Measurements from ENCODE around the gene RABGAP1L.
"Not testable (repeated sequence)": the region's sequence is repeated elsewhere in the genome, so short reads cannot be mapped to it uniquely, and the experiment has no call there.

The RABGAP1L gene

DNA sequence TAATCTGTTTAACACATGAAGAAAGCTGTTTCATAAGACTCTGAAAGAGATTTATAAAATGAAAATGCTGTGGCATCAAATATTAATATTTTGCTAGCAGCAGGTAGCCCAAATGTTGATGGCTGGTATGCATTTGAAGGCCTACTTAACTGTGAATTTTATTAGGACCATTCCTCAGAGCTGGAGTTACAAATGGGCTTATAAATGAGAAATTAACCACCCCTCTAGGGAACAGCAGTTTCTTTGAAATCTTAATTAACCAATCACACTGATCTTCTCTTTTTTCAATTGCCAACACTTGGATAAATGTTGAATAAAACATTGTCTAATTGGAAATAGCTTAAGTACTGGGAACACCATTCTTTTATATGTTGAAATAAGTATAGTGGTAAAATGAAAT lies 418.4 kb downstream of the RABGAP1L start:
- DNase-seq (ENCODE audit: low read depth in 2 of 2) = no peak

GRCh38 chr1:174580801-174581200 lies 421.5 kb downstream of the RABGAP1L start:
- DNase-seq (ENCODE audit: low read depth in 2 of 2) = no peak

DNA sequence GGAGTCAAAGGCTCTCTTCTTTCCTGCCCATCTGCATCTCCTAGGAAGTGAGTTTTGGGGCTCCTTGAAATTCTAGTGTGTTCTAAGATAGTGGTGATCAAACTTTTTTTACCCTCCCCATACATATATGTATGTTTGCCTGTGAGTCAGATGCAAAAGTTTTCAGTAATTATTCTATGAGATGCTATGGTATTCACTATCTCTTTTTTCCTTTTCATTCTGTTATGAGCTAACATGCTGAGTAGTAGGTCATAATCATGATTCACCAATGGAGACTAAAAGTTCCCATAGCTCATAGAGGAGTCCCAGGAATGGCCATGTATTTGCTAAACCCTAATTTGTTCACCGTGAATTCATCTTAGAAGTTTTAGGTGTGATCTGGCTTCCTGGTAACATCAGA lies 424.0 kb downstream of the RABGAP1L start:
- no peak for DNase-seq (ENCODE audit: low read depth in 2 of 2)

DNA sequence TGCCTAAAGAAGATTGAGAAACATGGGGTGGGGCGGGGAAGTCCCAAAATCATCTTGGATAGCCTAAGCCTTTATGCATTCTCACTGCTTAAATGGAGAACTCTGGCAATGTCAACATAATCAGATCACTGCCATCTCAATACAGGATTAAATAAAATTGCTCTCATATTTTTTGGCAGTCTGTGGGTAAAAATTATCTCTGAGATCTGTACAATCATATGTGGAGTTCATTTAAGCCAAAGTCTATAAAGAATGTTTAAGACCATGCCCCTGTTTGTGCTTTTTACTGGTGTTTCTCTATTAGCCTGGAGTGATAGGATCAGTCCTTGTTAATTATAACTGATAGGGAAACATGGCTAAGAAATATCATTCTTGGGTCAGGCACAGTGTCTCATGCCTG lies 424.8 kb downstream of the RABGAP1L start:
- no peak for DNase-seq (ENCODE audit: low read depth in 2 of 2)

GRCh38 chr1:174588618-174589017 lies 429.3 kb downstream of the RABGAP1L start:
- DNase-seq (ENCODE audit: low read depth in 2 of 2) = not testable (repeated sequence)

DNA sequence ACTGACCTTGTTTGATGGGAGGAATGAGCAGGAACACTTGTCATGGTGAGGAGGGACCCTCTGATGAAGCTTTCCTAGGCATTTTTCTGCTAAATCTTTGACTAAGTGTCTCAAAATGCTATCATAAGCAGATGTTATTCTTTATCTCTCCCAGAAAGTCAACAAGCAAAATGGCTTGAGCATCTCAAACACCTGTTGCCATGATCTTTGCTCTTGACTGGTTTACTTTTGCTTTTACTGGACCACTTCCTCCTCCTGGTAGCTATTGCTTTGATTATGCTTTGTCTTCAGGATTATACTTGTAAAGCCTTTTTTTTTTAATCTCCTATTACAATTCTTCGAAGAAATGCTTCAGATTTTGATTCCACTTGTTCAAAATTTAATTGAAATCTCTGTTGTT lies 445.9 kb downstream of the RABGAP1L start:
- no peak for DNase-seq (ENCODE audit: low read depth in 2 of 2)

DNA sequence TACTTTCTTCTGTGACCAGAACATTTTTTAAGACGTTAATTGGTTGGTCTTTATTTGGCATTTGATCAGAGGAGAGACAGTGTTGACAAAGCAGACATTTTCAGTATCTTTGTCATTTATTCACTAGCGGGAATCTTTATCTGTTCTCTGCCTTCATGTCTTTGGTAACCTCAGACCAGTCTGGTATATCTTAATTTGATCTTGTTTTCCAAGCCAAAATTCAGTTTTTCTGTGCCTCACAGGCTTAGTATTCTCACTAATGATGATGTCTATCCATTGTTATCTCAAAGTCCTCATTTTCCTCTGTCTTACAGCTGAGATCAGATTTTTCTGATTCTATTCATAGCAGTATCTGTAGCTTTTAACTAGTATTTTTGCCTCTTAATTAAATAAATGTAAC lies 447.2 kb downstream of the RABGAP1L start:
- no peak for DNase-seq (ENCODE audit: low read depth in 2 of 2)

- not testable (repeated sequence) for DNase-seq (ENCODE audit: low read depth in 2 of 2)
Observed at GRCh38 chr1:174617905-174618304, 458.6 kb downstream of the RABGAP1L start.

DNA sequence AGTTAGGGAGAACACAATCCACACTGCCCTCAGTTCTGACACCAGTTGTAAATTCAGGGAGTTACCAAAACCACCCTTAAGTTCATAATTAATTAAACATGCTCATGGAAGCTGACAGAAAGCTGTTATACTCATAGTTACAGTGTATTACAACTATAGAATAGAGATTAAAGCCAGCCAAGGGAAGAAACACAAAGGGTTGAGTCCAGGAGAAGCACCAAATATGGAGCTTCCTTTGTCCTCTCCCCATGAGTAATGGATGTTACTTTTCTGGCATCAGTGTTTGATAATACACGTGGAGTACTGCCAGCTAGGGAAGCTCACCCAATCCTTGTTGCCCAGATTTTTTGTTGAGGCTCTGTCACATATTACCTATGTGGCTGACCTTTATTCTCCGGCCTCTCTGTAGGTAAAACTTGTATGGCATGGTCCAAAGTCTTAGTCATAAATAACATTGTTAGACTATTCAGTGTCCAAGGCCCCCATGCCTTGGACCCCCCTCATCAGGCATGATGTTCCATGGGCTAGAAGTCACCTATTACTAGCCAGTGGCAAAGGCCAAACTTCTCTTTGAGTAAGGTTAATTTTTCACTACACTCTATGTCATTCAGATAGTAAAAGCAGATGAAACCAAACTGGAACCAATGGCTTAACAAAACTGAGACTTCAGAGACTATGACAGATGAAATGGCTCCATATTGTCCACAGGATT lies 464.2 kb downstream of the RABGAP1L start:
- no peak for DNase-seq (ENCODE audit: low read depth in 2 of 2)

GRCh38 chr1:174626031-174627025 lies 467.0 kb downstream of the RABGAP1L start:
- DNase-seq (ENCODE audit: low read depth in 2 of 2) = no peak

GRCh38 chr1:174637487-174637886 lies 478.2 kb downstream of the RABGAP1L start:
- DNase-seq (ENCODE audit: low read depth in 2 of 2) = no peak

DNA sequence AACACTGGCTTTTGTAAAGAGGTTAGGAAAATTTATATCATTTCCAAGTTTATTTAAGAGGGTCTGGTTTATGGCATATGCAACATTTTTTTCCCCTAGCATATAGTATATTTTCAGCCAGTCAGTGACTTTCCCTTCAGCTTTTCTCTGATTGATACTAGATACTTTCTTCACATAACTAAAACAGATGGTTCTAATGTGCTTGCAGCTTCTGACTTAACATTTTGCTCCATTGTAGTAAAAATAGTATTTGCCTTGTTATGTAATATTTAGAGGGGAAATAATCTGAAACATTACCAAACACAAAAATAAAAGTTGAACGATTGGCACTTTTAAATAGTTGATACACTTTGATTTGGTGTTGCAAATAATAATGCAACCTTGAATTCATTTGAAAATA lies 480.1 kb downstream of the RABGAP1L start:
- no peak for DNase-seq (ENCODE audit: low read depth in 2 of 2)

- DNase-seq (ENCODE audit: low read depth in 2 of 2) = no peak
Observed at GRCh38 chr1:174640783-174641182, 481.5 kb downstream of the RABGAP1L start.

DNA sequence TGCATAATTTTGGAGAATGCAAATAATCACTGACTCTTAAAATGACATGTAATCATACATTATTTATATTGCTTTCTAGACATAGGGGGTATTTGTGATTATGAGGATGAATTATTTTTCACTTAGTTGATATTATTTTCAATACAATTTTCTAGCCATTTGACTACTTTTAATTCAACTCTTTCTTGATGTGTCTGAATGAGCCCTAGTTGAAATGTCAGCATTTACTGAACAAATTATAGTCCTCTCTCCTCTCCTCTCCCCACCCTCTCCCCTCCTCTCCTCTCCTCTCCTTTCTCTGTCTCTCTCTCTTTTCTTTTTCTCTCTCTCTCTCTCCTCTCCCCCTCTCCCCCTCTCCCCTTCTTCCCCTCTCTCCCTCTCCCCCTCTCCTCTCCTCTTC lies 483.1 kb downstream of the RABGAP1L start:
- DNase-seq (ENCODE audit: low read depth in 2 of 2) = no peak

GRCh38 chr1:174643206-174643605 lies 483.9 kb downstream of the RABGAP1L start:
- DNase-seq (ENCODE audit: low read depth in 2 of 2) = no peak

GRCh38 chr1:174649572-174649971 lies 490.3 kb downstream of the RABGAP1L start:
- not testable (repeated sequence) for DNase-seq (ENCODE audit: low read depth in 2 of 2)

DNA sequence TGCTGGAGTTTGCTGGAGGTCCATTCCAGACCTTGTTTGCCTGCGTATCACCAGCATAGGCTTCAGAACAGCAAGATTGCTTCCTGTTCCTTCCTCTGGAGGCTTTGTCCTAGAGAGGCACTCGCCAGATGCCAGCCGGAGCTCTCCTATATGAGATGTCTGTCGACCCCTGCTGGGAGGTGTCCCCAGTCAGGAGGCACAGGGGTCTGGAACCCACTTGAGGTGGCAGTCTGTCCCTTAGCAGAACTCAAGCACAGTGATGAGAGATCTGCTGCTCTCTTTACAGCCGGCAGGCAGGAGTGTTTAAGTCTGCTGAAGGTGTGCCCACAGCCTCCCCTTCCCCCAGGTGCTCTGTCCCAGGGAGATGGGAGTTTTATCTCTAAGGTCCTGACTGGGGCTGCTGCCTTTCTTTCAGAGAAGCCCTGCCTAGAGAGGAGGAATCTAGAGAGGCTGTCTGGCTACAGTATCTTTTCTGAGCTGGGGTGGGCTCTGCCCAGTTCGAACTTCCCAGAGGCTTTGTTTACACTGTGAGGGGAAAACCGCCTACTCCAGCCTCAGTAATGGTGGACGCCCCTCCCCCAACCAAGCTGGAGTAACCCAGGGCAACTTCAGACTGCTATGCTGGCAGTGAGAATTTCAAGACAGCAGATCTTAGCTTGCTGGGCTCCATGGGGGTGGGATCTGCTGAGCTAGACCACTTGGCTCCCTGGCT lies 493.4 kb downstream of the RABGAP1L start:
- no peak for DNase-seq (ENCODE audit: low read depth in 2 of 2)

DNA sequence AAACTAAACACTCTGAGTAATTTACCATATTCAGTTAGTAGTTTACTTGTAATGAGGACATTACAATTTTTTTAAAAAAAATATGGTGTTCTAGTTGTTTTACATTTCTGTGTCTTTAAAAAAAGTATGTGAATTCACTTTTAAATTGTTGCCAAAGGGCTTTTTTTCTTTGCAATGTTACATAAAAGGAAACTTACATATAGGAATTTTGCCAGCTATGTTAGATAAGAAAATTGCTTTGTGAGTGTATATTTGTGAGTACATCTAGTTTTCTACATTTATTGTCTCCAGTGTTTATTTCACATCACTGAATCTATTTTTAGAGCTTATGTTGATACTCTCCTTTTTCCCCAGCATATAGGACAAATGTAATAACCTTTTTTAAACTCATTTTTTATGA lies 495.2 kb downstream of the RABGAP1L start:
- DNase-seq (ENCODE audit: low read depth in 2 of 2) = no peak

- no peak for DNase-seq (ENCODE audit: low read depth in 2 of 2)
Observed at GRCh38 chr1:174656409-174657059, 497.2 kb downstream of the RABGAP1L start.

DNA sequence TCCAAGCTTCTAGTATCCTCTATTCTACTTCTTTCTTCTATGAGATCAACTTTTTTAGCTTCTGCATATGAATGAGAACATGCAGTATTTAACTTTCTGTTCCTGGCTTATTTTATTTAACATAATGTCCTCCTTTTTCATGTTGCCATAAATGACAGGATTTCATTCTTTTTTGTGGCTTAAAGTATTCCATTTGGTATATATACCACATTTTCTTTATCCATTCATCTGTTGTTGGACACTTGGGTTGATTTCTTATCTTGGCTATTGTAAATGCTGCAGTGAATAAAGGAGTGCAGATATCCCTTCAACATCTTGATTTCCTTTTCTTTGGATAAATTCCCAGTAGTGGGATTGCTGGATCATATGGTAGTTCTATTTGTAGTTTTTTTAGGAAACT lies 498.1 kb downstream of the RABGAP1L start:
- DNase-seq (ENCODE audit: low read depth in 2 of 2) = no peak

GRCh38 chr1:174657893-174658292 lies 498.6 kb downstream of the RABGAP1L start:
- no peak for DNase-seq (ENCODE audit: low read depth in 2 of 2)

DNA sequence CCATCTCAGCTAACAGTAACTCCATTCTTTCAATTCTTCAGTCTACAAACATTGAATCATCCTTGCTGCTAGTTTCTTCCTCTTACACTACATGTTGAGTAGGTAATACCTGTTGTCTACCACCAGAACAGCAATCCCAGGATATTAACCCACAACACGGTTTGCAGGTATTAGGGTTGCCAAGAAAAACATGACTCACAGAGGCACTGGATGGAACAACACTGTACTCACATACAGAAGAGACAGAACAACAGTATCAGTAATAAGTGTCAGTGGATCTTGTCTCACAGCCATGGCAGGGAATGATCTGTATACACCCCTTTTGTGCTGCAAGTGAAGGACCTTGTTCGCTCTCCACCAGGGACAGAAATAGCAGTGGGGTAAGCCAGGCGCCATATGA lies 500.5 kb downstream of the RABGAP1L start:
- no peak for DNase-seq (ENCODE audit: low read depth in 2 of 2)

Measured in activated CD4-positive, alpha-beta T cell treated with anti-CD3 and anti-CD28 coated beads for 24 hours (primary cell).